ENCODE measurements around the gene RNF213.

- TF ChIP-seq, protein P1, sequence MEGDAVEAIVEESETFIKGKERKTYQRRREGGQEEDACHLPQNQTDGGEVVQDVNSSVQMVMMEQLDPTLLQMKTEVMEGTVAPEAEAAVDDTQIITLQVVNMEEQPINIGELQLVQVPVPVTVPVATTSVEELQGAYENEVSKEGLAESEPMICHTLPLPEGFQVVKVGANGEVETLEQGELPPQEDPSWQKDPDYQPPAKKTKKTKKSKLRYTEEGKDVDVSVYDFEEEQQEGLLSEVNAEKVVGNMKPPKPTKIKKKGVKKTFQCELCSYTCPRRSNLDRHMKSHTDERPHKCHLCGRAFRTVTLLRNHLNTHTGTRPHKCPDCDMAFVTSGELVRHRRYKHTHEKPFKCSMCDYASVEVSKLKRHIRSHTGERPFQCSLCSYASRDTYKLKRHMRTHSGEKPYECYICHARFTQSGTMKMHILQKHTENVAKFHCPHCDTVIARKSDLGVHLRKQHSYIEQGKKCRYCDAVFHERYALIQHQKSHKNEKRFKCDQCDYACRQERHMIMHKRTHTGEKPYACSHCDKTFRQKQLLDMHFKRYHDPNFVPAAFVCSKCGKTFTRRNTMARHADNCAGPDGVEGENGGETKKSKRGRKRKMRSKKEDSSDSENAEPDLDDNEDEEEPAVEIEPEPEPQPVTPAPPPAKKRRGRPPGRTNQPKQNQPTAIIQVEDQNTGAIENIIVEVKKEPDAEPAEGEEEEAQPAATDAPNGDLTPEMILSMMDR (IDR thresholded peaks at IDR 0.05) = no peak
- TF ChIP-seq POLR2A (IDR thresholded peaks at IDR 0.05) = no peak
Measured at GRCh38 chr17:80296221-80296620, 35.6 kb downstream of the RNF213 start.
